Measurements from ENCODE around the gene TUBB1.
"Not testable (repeated sequence)": the region's sequence is repeated elsewhere in the genome, so short reads cannot be mapped to it uniquely, and the experiment has no call there.

Gene TUBB1

GRCh38 chr20:59024111-59024530, 4.9 kb downstream of the TUBB1 start:
- no peak for DNase-seq

- DNase-seq, result no peak
Observed at GRCh38 chr20:59025086-59025485, 5.9 kb downstream of the TUBB1 start.

- DNase-seq, result no peak
Observed at GRCh38 chr20:59025511-59025910, 6.3 kb downstream of the TUBB1 start.

GRCh38 chr20:59026904-59027740, 7.9 kb downstream of the TUBB1 start:
- no peak for DNase-seq

- DNase-seq, result no peak
Observed at GRCh38 chr20:59027741-59028320, 8.6 kb downstream of the TUBB1 start.

GRCh38 chr20:59028812-59029211, 9.6 kb downstream of the TUBB1 start:
- no peak for DNase-seq

GRCh38 chr20:59030911-59031563, 11.8 kb downstream of the TUBB1 start:
- no peak for DNase-seq

- peak; percentile 28 for DNase-seq
Observed at GRCh38 chr20:59031564-59032022, 12.4 kb downstream of the TUBB1 start.

- peak; percentile 98 for DNase-seq
Observed at GRCh38 chr20:59032023-59032712, 12.9 kb downstream of the TUBB1 start, which contains the start of gene ATP5F1E. Gene ATP5F1E, minus strand, starts transcription at chr20:59032335. Its CDS starts 84 bp downstream, at chr20:59032251.

- DNase-seq, result no peak
Observed at GRCh38 chr20:59032713-59033059, 13.5 kb downstream of the TUBB1 start.

GRCh38 chr20:59033093-59033492, 13.9 kb downstream of the TUBB1 start:
- no peak for DNase-seq

GRCh38 chr20:59033616-59034165, 14.5 kb downstream of the TUBB1 start:
- no peak for DNase-seq

- no peak for DNase-seq
Observed at GRCh38 chr20:59035381-59035780, 16.2 kb downstream of the TUBB1 start.

GRCh38 chr20:59037386-59037785, 18.2 kb downstream of the TUBB1 start:
- no peak for DNase-seq

GRCh38 chr20:59039233-59039632, 20.0 kb downstream of the TUBB1 start:
- no peak for DNase-seq

- no peak for DNase-seq
Observed at GRCh38 chr20:59040667-59041066, 21.4 kb downstream of the TUBB1 start.

GRCh38 chr20:59041487-59041886, 22.3 kb downstream of the TUBB1 start:
- DNase-seq, result not testable (repeated sequence)

GRCh38 chr20:59042151-59042795, 23.0 kb downstream of the TUBB1 start, which contains the start of gene PRELID3B:
Gene PRELID3B, minus strand, starts transcription at chr20:59042786. Its CDS starts 56 bp downstream, at chr20:59042730.
- DNase-seq, result peak; percentile 33

GRCh38 chr20:59042796-59043631, 23.8 kb downstream of the TUBB1 start:
- DNase-seq, result peak; percentile 96

GRCh38 chr20:59043698-59044097, 24.5 kb downstream of the TUBB1 start:
- DNase-seq, result peak; percentile 37

- no peak for DNase-seq
Observed at GRCh38 chr20:59044295-59044694, 25.1 kb downstream of the TUBB1 start.

Data from eye (tissue), 1 donor.